IMR-90 (cell line): ENCODE results near the gene ARHGDIA. TPM values are rescaled to one million over a fixed set of nuclear protein-coding genes. Genes with fewer than 3 reads are reported as not detected.

Experiments
- ATAC-seq: fragments of 200-7000 bp; cut with Tn5 transposase; 2 replicates; pipeline ENCODE4 v1.9.1; 2020; ENCODE audit warnings: low read depth, mild to moderate bottlenecking, moderate library complexity
- BruUV-seq: library from RNA; stranded (reverse); fragments of 400-500 nt; replicated peaks from 2 replicates; lab custom pipeline; 2021; lab: Mats Ljungman, UMichigan
- CTCF ChIA-PET: fragments of 300-600 bp; formaldehyde crosslinking; extraction: SDS; loops from one replicate; lab custom pipeline; 2021; ENCODE audit warnings: antibody characterized with exemption; lab: Yijun Ruan, JAX
- POLR2A ChIA-PET: fragments of 300-600 bp; sonication (Branson Sonifier 250); formaldehyde crosslinking; loops from one replicate; lab custom pipeline; 2022; ENCODE audit warnings: antibody characterized with exemption; ENCODE audit not compliant: unreplicated experiment; lab: Charles Lee
- DNase-seq: peaks from one replicate; pipeline ENCODE4 v3.0.0; 2013
- H2AFZ ChIP-seq: replicated peaks from 2 replicates; pipeline ENCODE3; 2013; ENCODE audit warnings: low read length, mild to moderate bottlenecking; ENCODE audit not compliant: poor library complexity
- H2AK5ac ChIP-seq: 2 replicates; pipeline ENCODE4 v1.6.1; 2013; ENCODE audit warnings: low read depth, low read length, inconsistent platforms
- H2AK9ac ChIP-seq: replicated peaks from 2 replicates; pipeline ENCODE3; 2013; ENCODE audit warnings: mild to moderate bottlenecking, low read depth, low read length, moderate library complexity; ENCODE audit not compliant: poor library complexity
- H2BK120ac ChIP-seq: 2 replicates; pipeline ENCODE4 v1.6.1; 2013; ENCODE audit warnings: low read depth, low read length, inconsistent platforms
- H2BK15ac ChIP-seq: 3 replicates; pipeline ENCODE4 v1.6.1; 2013; ENCODE audit warnings: low read depth, low read length, inconsistent platforms
- H2BK20ac ChIP-seq: 2 replicates; pipeline ENCODE4 v1.6.1; 2013; ENCODE audit warnings: low read depth, mild to moderate bottlenecking, inconsistent platforms, low read length, moderate library complexity
- H2BK5ac ChIP-seq: 2 replicates; pipeline ENCODE4 v1.6.1; 2013; ENCODE audit warnings: mild to moderate bottlenecking, low read depth, low read length, inconsistent platforms; ENCODE audit not compliant: poor library complexity, severe bottlenecking
- H3K14ac ChIP-seq: replicated peaks from 2 replicates; pipeline ENCODE4 v1.6.1; 2013; ENCODE audit warnings: low read depth, low read length, inconsistent platforms
- H3K18ac ChIP-seq: 2 replicates; pipeline ENCODE4 v1.6.1; 2013; ENCODE audit warnings: low read depth, low read length, control low read depth
- H3K23ac ChIP-seq: 2 replicates; pipeline ENCODE4 v1.6.1; 2013; ENCODE audit warnings: low read depth, low read length, inconsistent platforms
- H3K27ac ChIP-seq: 2 replicates; pipeline ENCODE4 v1.5.1; 2013; ENCODE audit warnings: mild to moderate bottlenecking, control low read depth, low read length; ENCODE audit not compliant: insufficient read depth
- H3K27me3 ChIP-seq: 2 replicates; pipeline ENCODE4 v1.6.1; 2013; ENCODE audit warnings: low read length; ENCODE audit not compliant: control insufficient read depth, insufficient read depth
- H3K36me3 ChIP-seq: 2 replicates; pipeline ENCODE4 v1.6.1; 2013; ENCODE audit warnings: low read length, mixed read lengths; ENCODE audit not compliant: control insufficient read depth, insufficient read depth
- H3K4ac ChIP-seq: 2 replicates; pipeline ENCODE4 v1.6.1; 2013; ENCODE audit warnings: low read depth, low read length, inconsistent platforms
- H3K4me1 ChIP-seq: 2 replicates; pipeline ENCODE4 v1.6.1; 2013; ENCODE audit warnings: low read length, mixed read lengths; ENCODE audit not compliant: control insufficient read depth, insufficient read depth
- H3K4me2 ChIP-seq: 2 replicates; pipeline ENCODE4 v1.6.1; 2013; ENCODE audit warnings: low read depth, mild to moderate bottlenecking, control low read depth, low read length, moderate library complexity
- H3K4me3 ChIP-seq: 2 replicates; pipeline ENCODE4 v1.5.1; 2013; ENCODE audit warnings: low read depth, mild to moderate bottlenecking, control low read depth, low read length, moderate library complexity; ENCODE audit not compliant: insufficient read depth
- H3K56ac ChIP-seq: 2 replicates; pipeline ENCODE4 v1.6.1; 2013; ENCODE audit warnings: low read length, inconsistent platforms; ENCODE audit not compliant: insufficient read depth; ENCODE audit errors: extremely low read depth
- H3K79me1 ChIP-seq, 2 experiments: 2 replicates each; pipeline ENCODE4 v1.6.1; 2013; ENCODE audit warnings: low read length in 2 of 2, inconsistent platforms in 1 of 2, low read depth in 1 of 2
- H3K9ac ChIP-seq: 2 replicates; pipeline ENCODE4 v1.6.1; 2013; ENCODE audit warnings: low read depth, low read length, control low read depth
- H3K9me1 ChIP-seq: 2 replicates; pipeline ENCODE4 v1.6.1; 2013; ENCODE audit warnings: low read length, inconsistent platforms; ENCODE audit not compliant: insufficient read depth
- H3K9me3 ChIP-seq: 2 replicates; pipeline ENCODE4 v1.6.1; 2013; ENCODE audit warnings: low read length; ENCODE audit not compliant: control insufficient read depth, insufficient read depth
- H4K20me1 ChIP-seq: 2 replicates; pipeline ENCODE4 v1.6.1; 2013; ENCODE audit warnings: low read length, inconsistent platforms; ENCODE audit not compliant: insufficient read depth
- H4K5ac ChIP-seq: 2 replicates; pipeline ENCODE4 v1.6.1; 2013; ENCODE audit warnings: mild to moderate bottlenecking, low read depth, low read length, control low read depth
- H4K8ac ChIP-seq, 2 experiments: 2 replicates each; pipeline ENCODE4 v1.6.1; 2013; ENCODE audit warnings: low read depth in 2 of 2, low read length in 2 of 2, control low read depth in 1 of 2, inconsistent platforms in 1 of 2
- H4K91ac ChIP-seq: 2 replicates; pipeline ENCODE4 v1.6.1; 2013; ENCODE audit warnings: low read depth, low read length, inconsistent platforms; ENCODE audit not compliant: insufficient read depth
- BHLHE40 ChIP-seq: fragments of 150-350 bp; IDR thresholded peaks from 2 replicates; pipeline ENCODE4 v1.6.1; 2016; ENCODE audit warnings: mild to moderate bottlenecking, low read depth, low read length
- CEBPB ChIP-seq: IDR thresholded peaks from 2 replicates; pipeline ENCODE4 v1.6.1; 2012; ENCODE audit warnings: low read depth, low read length, improper control_type of control experiment
- CHD1 ChIP-seq: IDR thresholded peaks from 2 replicates; pipeline ENCODE4 v1.6.1; 2012; ENCODE audit warnings: low read depth, low read length, improper control_type of control experiment
- ELK1 ChIP-seq: fragments of 150-350 bp; IDR thresholded peaks from 2 replicates; pipeline ENCODE4 v1.6.1; 2016; ENCODE audit warnings: low read depth, mild to moderate bottlenecking, low read length, moderate library complexity, borderline replicate concordance
- MAFK ChIP-seq: IDR thresholded peaks from 2 replicates; pipeline ENCODE4 v1.6.1; 2012; ENCODE audit warnings: low read depth, low read length, improper control_type of control experiment
- MAZ ChIP-seq: IDR thresholded peaks from 2 replicates; pipeline ENCODE4 v1.6.1; 2012; ENCODE audit warnings: low read depth, mild to moderate bottlenecking, low read length, improper control_type of control experiment, moderate library complexity, borderline replicate concordance
- NFE2L2 ChIP-seq: fragments of 150-350 bp; IDR thresholded peaks from 2 replicates; pipeline ENCODE4 v1.6.1; 2016; ENCODE audit warnings: low read depth, mild to moderate bottlenecking, low read length
- RAD21 ChIP-seq: IDR thresholded peaks from 2 replicates; pipeline ENCODE4 v1.6.1; 2012; ENCODE audit warnings: low read length, improper control_type of control experiment
- RCOR1 ChIP-seq: IDR thresholded peaks from 2 replicates; pipeline ENCODE4 v1.6.1; 2012; ENCODE audit warnings: mild to moderate bottlenecking, low read length, improper control_type of control experiment; ENCODE audit not compliant: insufficient replicate concordance
- RFX5 ChIP-seq: IDR thresholded peaks from 2 replicates; pipeline ENCODE4 v1.8.0; 2012; ENCODE audit warnings: low read depth, mild to moderate bottlenecking, low read length, moderate library complexity
- SMC3 ChIP-seq: fragments of 150-350 bp; IDR thresholded peaks from 2 replicates; pipeline ENCODE4 v1.6.1; 2016; ENCODE audit warnings: low read depth, mild to moderate bottlenecking, antibody characterized with exemption, low read length, moderate library complexity
- WGBS, 2 experiments: methylation state at CpG; one replicate each; pipeline versions ENCODE4 v1.1.5 to v1.1.7; 2013; ENCODE audit warnings: missing lambda C conversion rate in 2 of 2; ENCODE audit not compliant: insufficient read length in 1 of 2; ENCODE audit errors: extremely low coverage in 2 of 2; 5-methylcytosine and 5-hydroxymethylcytosine counted together
- dilution Hi-C: fragments of 300-500 bp; cut with HindIII; formaldehyde crosslinking; loops from one replicate; pipeline ENCODE4 v1.14.3; 2018; ENCODE audit warnings: low sequenced_read_pairs; ENCODE audit not compliant: unreplicated experiment
- in situ Hi-C: fragments of 300-500 bp; cut with MboI; formaldehyde crosslinking; loops from 3 replicates; pipeline ENCODE4 v1.14.3; 2019; ENCODE audit warnings: low sequenced_read_pairs, inconsistent platforms, mixed read lengths
- intact Hi-C: fragments of 100-400 bp; cut with micrococcal nuclease; formaldehyde crosslinking; loops from 2 replicates; pipeline ENCODE4 v1.10.0; 2022
- polyA plus RNA-seq, 3 experiments: library from polyadenylated mRNA; depleted of rRNA; stranded (reverse); fragments of >200 nt; gene quantifications; 2 replicates each; pipeline ENCODE4 v1.2.3, GENCODE V29; 2012; ENCODE audit warnings: low replicate concordance in 1 of 3
- total RNA-seq: library from RNA; depleted of rRNA; stranded (reverse); fragments of >200 nt; gene quantifications from 2 replicates; pipeline ENCODE4 v1.2.3, GENCODE V29; 2012
- TF ChIP-seq, protein P1 (sequence below): conservative IDR thresholded peaks from 2 replicates; pipeline ENCODE4 v1.5.1; 2012; ENCODE audit warnings: mild to moderate bottlenecking, low read depth, low read length, improper control_type of control experiment

ARHGDIA gene
- total and polyA plus RNA-seq, 2 of the 4 experiments (the other 2 are of a cell fraction): 62.7 to 362 TPM

GRCh38 chr17:81863833-81864768 lies 7.0 kb downstream of the ARHGDIA start (continued):
- TF ChIP-seq ELK1: no peak

GRCh38 chr17:81863123-81863675 lies 7.9 kb downstream of the ARHGDIA start:
- H3K9me3 ChIP-seq: no peaks in the 10 kb centered on the region
- no peak overlapping the region for H3K14ac ChIP-seq
- H2AK5ac ChIP-seq: peak overlapping the region; percentile 30; the same call in 1 of the 2 replicates
- DNase-seq (no peak), ATAC-seq (no peak)
- WGBS, 2 experiments: 50% methylated on average over 1 of the region's 6 CpGs; no CpG with 5 or more reads in 1 of the 2 experiments
- H4K5ac ChIP-seq: no peak overlapping the region
- H3K9me1 ChIP-seq: peaks cover 16% of the 10 kb centered on the region
- dilution Hi-C loops (no loop called here), intact Hi-C loops (no loop called here), in situ Hi-C loops (no loop called here)
- ChIA-PET CTCF (no interaction called here), POLR2A (no interaction called here)
- H3K4me2 ChIP-seq: no peak overlapping the region
- H2BK5ac ChIP-seq: no peak overlapping the region
- no peak overlapping the region for H3K9ac ChIP-seq
- H3K36me3 ChIP-seq: peaks cover 38% of the 10 kb centered on the region
- H3K23ac ChIP-seq: peak overlapping the region; percentile 24; the same call in 1 of the 2 replicates
- no peak overlapping the region for H2AFZ ChIP-seq
- H3K79me1 ChIP-seq: peaks cover 17 to 79% of the 10 kb centered on the region in 2 experiments; a peak in 3 of 4 replicates
- no peaks in the 10 kb centered on the region for H3K27me3 ChIP-seq
- BruUV-seq: TSS peak; percentile 35
- H2AK9ac ChIP-seq: peak overlapping the region; percentile 70
- H2BK15ac ChIP-seq: no peak overlapping the region
- peak overlapping the region in 1 of 2 experiments; percentile 0; a peak in 1 of 4 replicates for H4K8ac ChIP-seq
- no peak overlapping the region for H3K27ac ChIP-seq
- H4K91ac ChIP-seq: no peak overlapping the region
- H3K56ac ChIP-seq: no peak overlapping the region
- H3K4ac ChIP-seq: no peak overlapping the region
- no peak overlapping the region for H2BK120ac ChIP-seq
- no peak overlapping the region for H2BK20ac ChIP-seq
- no peak overlapping the region for H3K18ac ChIP-seq
- peaks cover 29% of the 10 kb centered on the region for H3K4me1 ChIP-seq
- peaks cover 49% of the 10 kb centered on the region for H4K20me1 ChIP-seq
- H3K4me3 ChIP-seq: no peak overlapping the region
- no peak for TF ChIP-seq CEBPB
- TF ChIP-seq, protein P1, sequence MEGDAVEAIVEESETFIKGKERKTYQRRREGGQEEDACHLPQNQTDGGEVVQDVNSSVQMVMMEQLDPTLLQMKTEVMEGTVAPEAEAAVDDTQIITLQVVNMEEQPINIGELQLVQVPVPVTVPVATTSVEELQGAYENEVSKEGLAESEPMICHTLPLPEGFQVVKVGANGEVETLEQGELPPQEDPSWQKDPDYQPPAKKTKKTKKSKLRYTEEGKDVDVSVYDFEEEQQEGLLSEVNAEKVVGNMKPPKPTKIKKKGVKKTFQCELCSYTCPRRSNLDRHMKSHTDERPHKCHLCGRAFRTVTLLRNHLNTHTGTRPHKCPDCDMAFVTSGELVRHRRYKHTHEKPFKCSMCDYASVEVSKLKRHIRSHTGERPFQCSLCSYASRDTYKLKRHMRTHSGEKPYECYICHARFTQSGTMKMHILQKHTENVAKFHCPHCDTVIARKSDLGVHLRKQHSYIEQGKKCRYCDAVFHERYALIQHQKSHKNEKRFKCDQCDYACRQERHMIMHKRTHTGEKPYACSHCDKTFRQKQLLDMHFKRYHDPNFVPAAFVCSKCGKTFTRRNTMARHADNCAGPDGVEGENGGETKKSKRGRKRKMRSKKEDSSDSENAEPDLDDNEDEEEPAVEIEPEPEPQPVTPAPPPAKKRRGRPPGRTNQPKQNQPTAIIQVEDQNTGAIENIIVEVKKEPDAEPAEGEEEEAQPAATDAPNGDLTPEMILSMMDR: no peak
- no peak for TF ChIP-seq RAD21
- no peak for TF ChIP-seq RFX5
- no peak for TF ChIP-seq RCOR1
- TF ChIP-seq BHLHE40: no peak
- no peak for TF ChIP-seq NFE2L2
- TF ChIP-seq CHD1: no peak
- TF ChIP-seq SMC3: no peak
- TF ChIP-seq MAZ: no peak
- no peak for TF ChIP-seq MAFK
